Measurements from ENCODE around the gene LRRC19. TPM values are rescaled to one million over a fixed set of nuclear protein-coding genes. Genes with fewer than 3 reads are reported as not detected.

LRRC19 gene
- total and polyA plus RNA-seq, 2 donors (not counting 1 experiment from before 2014, with no cell fraction given) = not detected

DNA sequence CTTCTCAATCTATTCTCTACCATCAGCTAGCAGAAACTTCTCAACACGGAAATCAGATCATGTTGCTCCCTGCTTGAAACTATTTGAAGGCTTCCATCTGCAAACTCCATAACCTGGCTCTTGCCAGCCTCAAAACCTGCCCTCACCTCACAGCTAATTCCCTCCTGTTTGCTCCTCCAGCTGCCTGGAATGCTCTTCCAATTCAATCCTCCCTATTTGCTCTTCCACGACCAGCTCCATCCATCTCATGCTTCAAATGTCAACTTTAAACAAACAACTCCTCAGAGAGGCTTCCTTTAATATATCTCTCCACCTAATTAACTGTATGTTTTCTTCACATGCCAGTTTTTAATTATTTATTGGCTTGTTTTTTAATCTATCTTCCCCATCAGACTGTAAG, 59.9 kb downstream of the LRRC19 start:
- WGBS (ENCODE audit: insufficient coverage) = 80% methylated on average over 2 of the region's 2 CpGs
- Mint-ChIP-seq H3K4me1 (peaks cover 54% of the 10 kb centered on the region), H3K4me3 (peak overlapping the region; percentile 94), H3K27ac (peak overlapping the region; percentile 71), H3K27me3 (peaks cover 7% of the 10 kb centered on the region), H3K9me3 (ENCODE audit: insufficient read depth) (no peaks in the 10 kb centered on the region)
- no peak for ATAC-seq (ENCODE audit: low read depth)
- Histone ChIP-seq H3K9me3 (ENCODE audit: control extremely low read depth in 1 of 3, control insufficient read depth in 2 of 3, insufficient read depth in 1 of 3, low read length in 2 of 3) (no peaks in the 10 kb centered on the region), H3K36me3 (replicated peaks in 1 of 2; ENCODE audit: control extremely low read depth in 1 of 2, control insufficient read depth in 1 of 2, extremely low read depth in 1 of 2, insufficient read depth in 2 of 2, low read length in 1 of 2) (peaks cover 2% of the 10 kb centered on the region in 2 experiments), H3K4me1 (ENCODE audit: control insufficient read depth in 2 of 2, insufficient read depth in 2 of 2, low read length in 2 of 2) (peaks cover 20% of the 10 kb centered on the region in 2 donors), H2AFZ (ENCODE audit: insufficient read depth, low read depth, low read length, poor library complexity, severe bottlenecking) (no peak overlapping the region), H3K4me3 (ENCODE audit: control extremely low read depth in 1 of 5, extremely low read depth in 1 of 5, insufficient read depth in 1 of 5, low read depth in 2 of 5, low read length in 4 of 5) (peak overlapping the region in 1 of 5 experiments; percentile 80), H3K79me2 (ENCODE audit: control insufficient read depth, insufficient read depth, low read length) (peaks cover 75% of the 10 kb centered on the region), H3K4me2 (replicated peaks; ENCODE audit: low read depth, low read length, poor library complexity, severe bottlenecking) (peak overlapping the region; percentile 87), H4K20me1 (ENCODE audit: control insufficient read depth, insufficient read depth, low read length, poor library complexity, severe bottlenecking) (peaks cover 5% of the 10 kb centered on the region), H3K27me3 (replicated peaks in 1 of 4; ENCODE audit: control extremely low read depth in 1 of 4, control insufficient read depth in 3 of 4, insufficient read depth in 4 of 4, low read length in 3 of 4) (no peaks in the 10 kb centered on the region), H3K9ac (ENCODE audit: low read length) (peak overlapping the region; percentile 95), H3K27ac (ENCODE audit: low read length in 2 of 2) (no peak overlapping the region)
- intact Hi-C loops (cut with micrococcal nuclease) = no loop called here
- CTCF ChIA-PET = no interaction called here
- DNase-seq = no peak
- POLR2A ChIA-PET = no interaction called here
- TF ChIP-seq, protein P1, sequence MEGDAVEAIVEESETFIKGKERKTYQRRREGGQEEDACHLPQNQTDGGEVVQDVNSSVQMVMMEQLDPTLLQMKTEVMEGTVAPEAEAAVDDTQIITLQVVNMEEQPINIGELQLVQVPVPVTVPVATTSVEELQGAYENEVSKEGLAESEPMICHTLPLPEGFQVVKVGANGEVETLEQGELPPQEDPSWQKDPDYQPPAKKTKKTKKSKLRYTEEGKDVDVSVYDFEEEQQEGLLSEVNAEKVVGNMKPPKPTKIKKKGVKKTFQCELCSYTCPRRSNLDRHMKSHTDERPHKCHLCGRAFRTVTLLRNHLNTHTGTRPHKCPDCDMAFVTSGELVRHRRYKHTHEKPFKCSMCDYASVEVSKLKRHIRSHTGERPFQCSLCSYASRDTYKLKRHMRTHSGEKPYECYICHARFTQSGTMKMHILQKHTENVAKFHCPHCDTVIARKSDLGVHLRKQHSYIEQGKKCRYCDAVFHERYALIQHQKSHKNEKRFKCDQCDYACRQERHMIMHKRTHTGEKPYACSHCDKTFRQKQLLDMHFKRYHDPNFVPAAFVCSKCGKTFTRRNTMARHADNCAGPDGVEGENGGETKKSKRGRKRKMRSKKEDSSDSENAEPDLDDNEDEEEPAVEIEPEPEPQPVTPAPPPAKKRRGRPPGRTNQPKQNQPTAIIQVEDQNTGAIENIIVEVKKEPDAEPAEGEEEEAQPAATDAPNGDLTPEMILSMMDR (IDR thresholded peaks at IDR 0.05) = no peak
- TF ChIP-seq EZH2 (IDR thresholded peaks at IDR 0.05; ENCODE audit: borderline replicate concordance, insufficient read depth, low read depth, low read length, poor library complexity, severe bottlenecking) = no peak

Other genes starting within 250 kb of the LRRC19 start
- 13.3 and 15.7 TPM in 2 replicates for gene CAAP1, start 112.9 kb downstream of the LRRC19 start, total RNA-seq
- 8.5 and 13.2 TPM in 2 replicates for gene CAAP1, start 112.9 kb downstream of the LRRC19 start, polyA plus RNA-seq
- gene PLAA, start 58.4 kb downstream of the LRRC19 start, total RNA-seq = 22.5 and 24.0 TPM in 2 replicates
- gene PLAA, start 58.4 kb downstream of the LRRC19 start, polyA plus RNA-seq = 8.9 and 12.6 TPM in 2 replicates
- 19.1 and 22.6 TPM in 2 replicates for gene IFT74, start 49.3 kb downstream of the LRRC19 start, total RNA-seq
- 2.0 and 3.8 TPM in 2 replicates for gene IFT74, start 49.3 kb downstream of the LRRC19 start, polyA plus RNA-seq
- gene TEK, start 103.6 kb upstream of the LRRC19 start, total RNA-seq = not detected in 2 replicates
- gene TEK, start 103.6 kb upstream of the LRRC19 start, polyA plus RNA-seq = not detected in 2 replicates